GM19035 (cell line): ENCODE results near the gene SCAI.
"Not testable (repeated sequence)": the region's sequence is repeated elsewhere in the genome, so short reads cannot be mapped to it uniquely, and the experiment has no call there.

ENCODE experiments used
- ATAC-seq: cut with Tn5 transposase; IDR thresholded peaks from one replicate; pipeline ENCODE4 v1.9.1; 2021; ENCODE audit not compliant: unreplicated experiment

Gene SCAI

GRCh38 chr9:125043148-125043547, 100.2 kb downstream of the SCAI start:
- ATAC-seq, result no peak

GRCh38 chr9:125038166-125038565, 105.2 kb downstream of the SCAI start:
- ATAC-seq, result no peak

- no peak for ATAC-seq
Observed at GRCh38 chr9:125028041-125028440, 115.3 kb downstream of the SCAI start.

GRCh38 chr9:125024917-125025316, 118.4 kb downstream of the SCAI start:
- ATAC-seq, result no peak

- no peak for ATAC-seq
Observed at GRCh38 chr9:125021069-125021468, 122.3 kb downstream of the SCAI start.

GRCh38 chr9:125015655-125016054, 127.7 kb downstream of the SCAI start:
- not testable (repeated sequence) for ATAC-seq

GRCh38 chr9:125012013-125012412, 131.3 kb downstream of the SCAI start:
- not testable (repeated sequence) for ATAC-seq

GRCh38 chr9:125008599-125008998, 134.7 kb downstream of the SCAI start:
- no peak for ATAC-seq

- ATAC-seq, result no peak
Observed at GRCh38 chr9:125003332-125003731, 140.0 kb downstream of the SCAI start.

- ATAC-seq, result no peak
Observed at GRCh38 chr9:124983698-124984097, 159.6 kb downstream of the SCAI start.

GRCh38 chr9:124980431-124980830, 162.9 kb downstream of the SCAI start:
- no peak for ATAC-seq

GRCh38 chr9:124975131-124975530, 168.2 kb downstream of the SCAI start:
- no peak for ATAC-seq

GRCh38 chr9:124973807-124974206, 169.5 kb downstream of the SCAI start:
- ATAC-seq, result no peak

- ATAC-seq, result no peak
Observed at GRCh38 chr9:124972241-124972770, 171.0 kb downstream of the SCAI start.

GRCh38 chr9:124969401-124969800, 173.9 kb downstream of the SCAI start:
- ATAC-seq, result no peak

GRCh38 chr9:124968238-124968637, 175.1 kb downstream of the SCAI start:
- no peak for ATAC-seq

GRCh38 chr9:124965775-124966568, 177.4 kb downstream of the SCAI start:
- not testable (repeated sequence) for ATAC-seq

GRCh38 chr9:124964604-124965003, 178.7 kb downstream of the SCAI start:
- ATAC-seq, result no peak

- no peak for ATAC-seq
Observed at GRCh38 chr9:124964056-124964455, 179.3 kb downstream of the SCAI start.

GRCh38 chr9:124960409-124960752, 182.9 kb downstream of the SCAI start:
- no peak for ATAC-seq

GRCh38 chr9:124959671-124960408, 183.5 kb downstream of the SCAI start:
- ATAC-seq, result not testable (repeated sequence)

GRCh38 chr9:124954255-124954654, 189.1 kb downstream of the SCAI start:
- no peak for ATAC-seq
